Activated naive CD4-positive, alpha-beta T cell treated with Interleukin-2 at 50 U/mL for 16 hours (primary cell): Measurements from ENCODE around the gene KRT34.
"Not testable (repeated sequence)": the region's sequence is repeated elsewhere in the genome, so short reads cannot be mapped to it uniquely, and the experiment has no call there.

Source experiments
- DNase-seq: peaks from one replicate; pipeline ENCODE4 v3.0.0-alpha.2; 2020

Gene KRT34

GRCh38 chr17:41403404-41404023 is 21.4 kb upstream of the KRT34 start:
- DNase-seq = no peak

- no peak for DNase-seq
Measured at GRCh38 chr17:41402161-41402560, 20.1 kb upstream of the KRT34 start.

GRCh38 chr17:41396996-41397660 is 15.0 kb upstream of the KRT34 start, which contains the start of gene KRT31:
Gene KRT31, minus strand, starts transcription at chr17:41397608. Its CDS starts 69 bp downstream, at chr17:41397539.
- no peak for DNase-seq

- DNase-seq = no peak
Measured at GRCh38 chr17:41396340-41396739, 14.2 kb upstream of the KRT34 start.

- DNase-seq = no peak
Measured at GRCh38 chr17:41395611-41396010, 13.5 kb upstream of the KRT34 start.

- DNase-seq = not testable (repeated sequence)
Measured at GRCh38 chr17:41395044-41395443, 12.9 kb upstream of the KRT34 start.

GRCh38 chr17:41394254-41394996 is 12.3 kb upstream of the KRT34 start:
- no peak for DNase-seq

GRCh38 chr17:41393826-41394225 is 11.7 kb upstream of the KRT34 start:
- DNase-seq = no peak

GRCh38 chr17:41393294-41393693 is 11.2 kb upstream of the KRT34 start:
- DNase-seq = no peak

- DNase-seq = no peak
Measured at GRCh38 chr17:41392278-41392677, 10.2 kb upstream of the KRT34 start.

- no peak for DNase-seq
Measured at GRCh38 chr17:41391535-41391934, 9.4 kb upstream of the KRT34 start.

- no peak for DNase-seq
Measured at GRCh38 chr17:41390411-41390938, 8.4 kb upstream of the KRT34 start.

GRCh38 chr17:41387670-41388069 is 5.6 kb upstream of the KRT34 start:
- no peak for DNase-seq

- no peak for DNase-seq
Measured at GRCh38 chr17:41386227-41386626, 4.1 kb upstream of the KRT34 start.

GRCh38 chr17:41383690-41384089 is 1.6 kb upstream of the KRT34 start:
- no peak for DNase-seq

GRCh38 chr17:41382394-41382793 is 288 bp upstream of the KRT34 start:
- no peak for DNase-seq

- not testable (repeated sequence) for DNase-seq
Measured at GRCh38 chr17:41380091-41380490, 2.0 kb downstream of the KRT34 start.

GRCh38 chr17:41377546-41377945 is 4.6 kb downstream of the KRT34 start:
- DNase-seq = no peak

- no peak for DNase-seq
Measured at GRCh38 chr17:41369713-41370112, 12.4 kb downstream of the KRT34 start, which contains the start of gene KRT33B. Gene KRT33B, minus strand, starts transcription at chr17:41369813. Its CDS starts 63 bp downstream, at chr17:41369750.

GRCh38 chr17:41369023-41369422 is 13.1 kb downstream of the KRT34 start:
- DNase-seq = no peak

GRCh38 chr17:41367426-41368075 is 14.6 kb downstream of the KRT34 start:
- no peak for DNase-seq

- no peak for DNase-seq
Measured at GRCh38 chr17:41366070-41366469, 16.0 kb downstream of the KRT34 start.

- no peak for DNase-seq
Measured at GRCh38 chr17:41363881-41364280, 18.2 kb downstream of the KRT34 start.
